ENCODE results near the gene ISCA2. TPM values are rescaled to one million over a fixed set of nuclear protein-coding genes. Genes with fewer than 3 reads are reported as not detected.

Gene ISCA2
- total RNA-seq, 4 donors from 2014 or later = 4.1 to 32.4 (median 20.6) TPM

DNA sequence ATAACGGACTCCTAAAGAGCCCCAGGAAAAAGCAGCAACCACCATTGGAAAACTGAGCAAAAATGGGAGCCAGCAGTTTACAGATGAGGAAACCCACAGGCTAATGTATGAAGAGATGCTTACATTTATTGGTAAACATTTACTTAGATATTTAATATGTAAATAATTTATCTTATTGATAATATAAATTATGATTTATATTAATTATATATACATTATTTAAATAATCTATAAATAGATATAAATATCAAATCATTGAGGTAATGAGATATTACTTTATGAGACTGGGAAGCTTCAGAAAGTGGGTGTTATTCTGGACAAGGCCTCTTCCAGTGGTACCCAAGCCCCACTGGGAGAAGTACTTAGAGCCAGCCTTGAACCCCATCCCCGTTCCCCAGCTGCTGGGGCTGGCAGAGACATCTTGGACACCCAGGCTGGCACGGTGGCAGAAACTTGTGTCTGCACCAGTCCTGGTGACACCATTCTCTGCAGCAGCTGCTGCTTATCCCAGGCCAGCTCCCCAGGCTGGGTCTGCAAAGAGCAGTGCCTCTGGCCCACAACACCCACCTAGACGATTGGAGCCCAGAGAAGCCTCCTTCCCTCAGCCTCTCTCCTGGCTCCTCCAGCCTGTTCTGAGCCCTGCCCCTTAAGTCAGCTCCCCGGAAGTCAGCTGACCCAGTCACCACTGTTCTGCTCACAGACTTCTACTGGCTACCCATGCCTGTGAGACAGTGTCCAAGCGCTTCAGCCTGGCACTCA is 25.9 kb downstream of the ISCA2 start:
- H3K27me3 ChIP-seq = no peaks in the 10 kb centered on the region
- H3K4me3 ChIP-seq = no peak overlapping the region
- intact Hi-C loops (cut with DNase I; ENCODE audit: low total_unique reads) = no loop called here
- in situ Hi-C loops (cut with MboI; ENCODE audit: low pct_ligation_motif_present in 1 of 4, low pct_unique_long_range_greater_than_20kb in 1 of 4, low sequenced_read_pairs in 3 of 4) = no loop called here
- TF ChIP-seq POLR2A (IDR thresholded peaks at IDR 0.05) (no peak), CTCF (IDR thresholded peaks at IDR 0.05) (no peak), POLR2AphosphoS5 (IDR thresholded peaks at IDR 0.05) (no peak), EP300 (IDR thresholded peaks at IDR 0.05; ENCODE audit: low read depth) (no peak)
- H3K4me1 ChIP-seq = no peaks in the 10 kb centered on the region
- no peak overlapping the region for H3K27ac ChIP-seq
- no peak for DNase-seq
- WGBS, 2 donors (ENCODE audit: low coverage in 1 of 2) = 82 to 92% methylated on average over 1 to 6 of the region's 6 CpGs
- no peaks in the 10 kb centered on the region for H3K9me3 ChIP-seq
- H3K36me3 ChIP-seq = no peaks in the 10 kb centered on the region

DNA sequence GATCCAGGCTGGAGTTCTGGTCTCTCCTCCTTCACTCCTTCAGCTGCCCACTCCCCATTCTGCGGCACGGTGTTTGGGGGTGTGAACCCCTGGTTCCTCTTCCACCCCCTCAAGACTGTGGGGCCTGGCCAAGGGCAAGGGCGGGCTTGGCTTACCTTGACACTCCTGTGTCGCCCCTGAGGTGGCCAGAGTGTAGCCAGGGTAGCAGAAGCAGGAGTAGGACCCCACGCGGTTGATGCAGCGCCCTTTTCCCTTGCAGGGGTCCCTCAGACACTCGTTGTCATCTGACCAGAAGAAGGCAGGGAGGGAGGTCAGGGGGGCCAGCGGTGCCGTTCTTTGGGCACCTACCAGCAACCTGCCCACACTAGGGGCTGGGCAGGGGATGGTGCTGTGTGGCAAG is 28.2 kb downstream of the ISCA2 start:
- WGBS, 2 donors (ENCODE audit: low coverage in 1 of 2) = 85% methylated on average over 10 of the region's 10 CpGs; no CpG with 5 or more reads in 1 of the 2 donors
- Histone ChIP-seq H3K4me3 (no peak overlapping the region), H3K36me3 (no peaks in the 10 kb centered on the region), H3K27me3 (no peaks in the 10 kb centered on the region), H3K9me3 (no peaks in the 10 kb centered on the region), H3K27ac (no peak overlapping the region), H3K4me1 (no peaks in the 10 kb centered on the region)
- in situ Hi-C loops (cut with MboI; ENCODE audit: low pct_ligation_motif_present in 1 of 4, low pct_unique_long_range_greater_than_20kb in 1 of 4, low sequenced_read_pairs in 3 of 4) (no loop called here), intact Hi-C loops (cut with DNase I; ENCODE audit: low total_unique reads) (no loop called here)
- DNase-seq = no peak
- TF ChIP-seq CTCF (IDR thresholded peaks at IDR 0.05) (no peak), POLR2AphosphoS5 (IDR thresholded peaks at IDR 0.05) (no peak), POLR2A (IDR thresholded peaks at IDR 0.05) (no peak), EP300 (IDR thresholded peaks at IDR 0.05; ENCODE audit: low read depth) (no peak)

DNA sequence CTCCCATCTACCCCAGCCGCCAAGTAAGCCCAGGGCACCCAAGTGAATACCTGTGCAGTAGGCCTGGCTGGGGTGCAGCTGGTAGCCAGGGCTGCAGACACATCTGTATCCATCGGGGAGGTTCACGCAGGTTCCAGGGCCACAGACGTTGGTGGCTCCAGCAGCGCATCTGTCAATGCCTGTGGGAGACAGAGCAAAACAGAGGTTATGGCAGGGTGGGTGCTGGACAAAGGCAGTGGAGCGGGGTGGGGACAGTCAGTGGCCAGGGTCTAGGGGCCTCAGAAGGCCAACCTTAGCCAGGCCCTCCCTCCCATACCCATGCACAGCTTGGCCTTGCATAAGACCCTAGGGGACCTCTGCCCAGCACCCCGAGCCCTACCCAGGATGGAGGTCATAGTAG is 29.2 kb downstream of the ISCA2 start:
- Histone ChIP-seq H3K27me3 (no peaks in the 10 kb centered on the region), H3K9me3 (no peaks in the 10 kb centered on the region), H3K36me3 (no peaks in the 10 kb centered on the region), H3K4me3 (no peak overlapping the region), H3K4me1 (no peaks in the 10 kb centered on the region), H3K27ac (no peak overlapping the region)
- DNase-seq = no peak
- TF ChIP-seq POLR2AphosphoS5 (IDR thresholded peaks at IDR 0.05) = no peak
- TF ChIP-seq POLR2A (IDR thresholded peaks at IDR 0.05) = no peak
- no peak for TF ChIP-seq CTCF (IDR thresholded peaks at IDR 0.05)
- TF ChIP-seq EP300 (IDR thresholded peaks at IDR 0.05; ENCODE audit: low read depth) = no peak
- WGBS, 2 donors (ENCODE audit: low coverage in 1 of 2) = 83% methylated on average over 7 of the region's 7 CpGs; no CpG with 5 or more reads in 1 of the 2 donors
- in situ Hi-C loops (cut with MboI; ENCODE audit: low pct_ligation_motif_present in 1 of 4, low pct_unique_long_range_greater_than_20kb in 1 of 4, low sequenced_read_pairs in 3 of 4) (no loop called here), intact Hi-C loops (cut with DNase I; ENCODE audit: low total_unique reads) (no loop called here)

GRCh38 chr14:74524076-74524811 is 30.7 kb downstream of the ISCA2 start:
- no peaks in the 10 kb centered on the region for H3K27me3 ChIP-seq
- in situ Hi-C loops (cut with MboI; ENCODE audit: low pct_ligation_motif_present in 1 of 4, low pct_unique_long_range_greater_than_20kb in 1 of 4, low sequenced_read_pairs in 3 of 4) = no loop called here
- H3K36me3 ChIP-seq = no peaks in the 10 kb centered on the region
- H3K27ac ChIP-seq = no peak overlapping the region
- intact Hi-C loops (cut with DNase I; ENCODE audit: low total_unique reads) = no loop called here
- WGBS, 2 donors (ENCODE audit: low coverage in 1 of 2) = 57 to 72% methylated on average over 6 to 11 of the region's 14 CpGs
- H3K4me1 ChIP-seq = no peaks in the 10 kb centered on the region
- no peak for DNase-seq
- no peaks in the 10 kb centered on the region for H3K9me3 ChIP-seq
- no peak overlapping the region for H3K4me3 ChIP-seq
- TF ChIP-seq POLR2AphosphoS5 (IDR thresholded peaks at IDR 0.05) (no peak), POLR2A (IDR thresholded peaks at IDR 0.05) (no peak), CTCF (IDR thresholded peaks at IDR 0.05) (no peak), EP300 (IDR thresholded peaks at IDR 0.05; ENCODE audit: low read depth) (no peak)
